T-helper 17 cell (primary cell): ENCODE results near the gene CPA4. TPM values are rescaled to one million over a fixed set of nuclear protein-coding genes. Genes with fewer than 3 reads are reported as not detected.

Experiments used
- ATAC-seq: fragments of 150-1000 bp; cut with Tn5 transposase; 2 replicates; pipeline ENCODE4 v1.10.0; 2021; ENCODE audit warnings: mild to moderate bottlenecking, moderate library complexity
- DNase-seq, 3 donors: peaks; one replicate each; pipeline versions ENCODE4 v3.0.0 to v3.0.0-alpha.2; 2020 to 2021
- H3K9me3 ChIP-seq: one replicate; pipeline ENCODE4 v1.7.0; 2013; ENCODE audit warnings: low read length, mild to moderate bottlenecking; ENCODE audit not compliant: control insufficient read depth, poor library complexity, severe bottlenecking
- H3K27ac Mint-ChIP-seq: one replicate; pipeline ENCODE4 v1.8.0; 2022; ENCODE audit warnings: mild to moderate bottlenecking, moderate library complexity, mixed read lengths
- H3K27me3 Mint-ChIP-seq: one replicate; pipeline ENCODE4 v1.8.0; 2022; ENCODE audit warnings: mixed read lengths
- H3K36me3 Mint-ChIP-seq: one replicate; pipeline ENCODE4 v1.8.0; 2022; ENCODE audit warnings: low read depth, mixed read lengths
- H3K4me1 Mint-ChIP-seq: one replicate; pipeline ENCODE4 v1.8.0; 2022; ENCODE audit warnings: mild to moderate bottlenecking, mixed read lengths
- H3K4me3 Mint-ChIP-seq: one replicate; pipeline ENCODE4 v1.8.0; 2022; ENCODE audit warnings: mild to moderate bottlenecking, moderate library complexity, mixed read lengths
- total RNA-seq, 4 donors: library from RNA in 2 of 4; stranded (reverse) in 2 of 4; gene quantifications; one replicate each; pipeline ENCODE4 v1.2.3 and lab custom pipeline; 2022 to 2026

CPA4 gene
- total RNA-seq, 2 donors from 2014 or later: not detected

- no peaks in the 10 kb centered on the region for H3K9me3 ChIP-seq
- H3K4me3 Mint-ChIP-seq: no peak overlapping the region
- no peak for ATAC-seq
These were observed 77.0 kb downstream of the CPA4 start for GRCh38 chr7:130369831-130370550.

GRCh38 chr7:130371046-130371445, 78.1 kb downstream of the CPA4 start:
- Mint-ChIP-seq H3K4me3 (no peak overlapping the region), H3K27me3 (no peaks in the 10 kb centered on the region), H3K27ac (no peak overlapping the region), H3K36me3 (no peaks in the 10 kb centered on the region), H3K4me1 (peaks cover 23% of the 10 kb centered on the region)
- ATAC-seq: no peak
- no peaks in the 10 kb centered on the region for H3K9me3 ChIP-seq
- DNase-seq: no peak

More at GRCh38 chr7:130369831-130370550, 77.0 kb downstream of the CPA4 start:
- H3K36me3 Mint-ChIP-seq: no peaks in the 10 kb centered on the region
- H3K27me3 Mint-ChIP-seq: no peaks in the 10 kb centered on the region
- no peak overlapping the region for H3K27ac Mint-ChIP-seq
- DNase-seq: no peak
- H3K4me1 Mint-ChIP-seq: peaks cover 26% of the 10 kb centered on the region

GRCh38 chr7:130372402-130373165, 79.6 kb downstream of the CPA4 start:
- peaks cover 14% of the 10 kb centered on the region for H3K4me1 Mint-ChIP-seq
- no peak overlapping the region for H3K27ac Mint-ChIP-seq
- ATAC-seq: no peak

More at GRCh38 chr7:130372402-130373165, 79.6 kb downstream of the CPA4 start:
- DNase-seq: no peak
- no peaks in the 10 kb centered on the region for H3K27me3 Mint-ChIP-seq
- no peaks in the 10 kb centered on the region for H3K9me3 ChIP-seq
- H3K4me3 Mint-ChIP-seq: no peak overlapping the region
- H3K36me3 Mint-ChIP-seq: no peaks in the 10 kb centered on the region

Other genes starting within 250 kb of the CPA4 start
- gene ZC3HC1, start 241.8 kb upstream of the CPA4 start, total RNA-seq: 10 to 100 TPM in 1 of 2 donors, 1 to 10 TPM in 1; 8.8 to 10.3 TPM
- 10 to 100 TPM; 15.8 to 18.8 TPM for gene KLHDC10, start 222.6 kb upstream of the CPA4 start, total RNA-seq
- 10 to 100 TPM; 26.0 to 26.3 TPM for gene TMEM209, start 87.8 kb upstream of the CPA4 start, total RNA-seq
- gene SSMEM1, start 85.3 kb upstream of the CPA4 start, total RNA-seq: not detected
- gene CPA2, start 26.3 kb upstream of the CPA4 start, total RNA-seq: not detected
- 10 to 100 TPM in 1 of 2 donors, 1 to 10 TPM in 1; 2.5 to 11.5 TPM for gene CPA5, start 51.7 kb downstream of the CPA4 start, total RNA-seq
- not detected for gene CPA1, start 87.3 kb downstream of the CPA4 start, total RNA-seq
- gene CEP41, start 147.9 kb downstream of the CPA4 start, total RNA-seq: 1 to 10 TPM; 3.2 to 6.0 TPM
- 1 to 10 TPM; 4.6 to 5.1 TPM for gene MEST, start 198.9 kb downstream of the CPA4 start, total RNA-seq